Smooth muscle cell (in vitro differentiated cells): Measurements from ENCODE around the gene TBL3. TPM values are rescaled to one million over a fixed set of nuclear protein-coding genes. Genes with fewer than 3 reads are reported as not detected.
"Not testable (repeated sequence)": the region's sequence is repeated elsewhere in the genome, so short reads cannot be mapped to it uniquely, and the experiment has no call there.

ENCODE experiments used
- DNase-seq: peaks from one replicate; lab custom pipeline; 2025; ENCODE audit not compliant: unreplicated experiment; lab: John Stamatoyannopoulos, UW
- H2AFZ ChIP-seq: fragments of 200-600 bp; sonication (generic); 2 replicates; pipeline ENCODE4 v1.6.0; 2016; ENCODE audit warnings: antibody characterized with exemption, low read depth, mild to moderate bottlenecking
- H3F3A ChIP-seq: fragments of 200-600 bp; sonication (generic); 2 replicates; pipeline ENCODE4 v1.6.0; 2017; ENCODE audit warnings: antibody characterized with exemption, low read depth
- H3K27ac ChIP-seq: fragments of 200-600 bp; sonication (generic); 2 replicates; pipeline ENCODE4 v1.5.1; 2016; ENCODE audit warnings: low read depth, mild to moderate bottlenecking
- H3K27me3 ChIP-seq: fragments of 200-600 bp; sonication (generic); 2 replicates; pipeline ENCODE4 v1.6.1; 2016; ENCODE audit warnings: low read depth, mild to moderate bottlenecking
- H3K36me3 ChIP-seq: fragments of 200-600 bp; sonication (generic); 2 replicates; pipeline ENCODE4 v1.5.1; 2016; ENCODE audit warnings: low read depth
- H3K4me1 ChIP-seq: fragments of 200-600 bp; sonication (generic); 2 replicates; pipeline ENCODE4 v1.5.1; 2016; ENCODE audit warnings: low read depth
- H3K4me2 ChIP-seq: fragments of 200-600 bp; sonication (generic); 2 replicates; pipeline ENCODE4 v1.6.0; 2016; ENCODE audit warnings: mild to moderate bottlenecking
- H3K4me3 ChIP-seq: fragments of 200-600 bp; sonication (generic); 2 replicates; pipeline ENCODE4 v1.5.1; 2016; ENCODE audit warnings: mild to moderate bottlenecking
- H3K79me2 ChIP-seq: fragments of 200-600 bp; sonication (generic); 2 replicates; pipeline ENCODE4 v1.6.0; 2016; ENCODE audit warnings: low read depth, mild to moderate bottlenecking
- H3K9ac ChIP-seq: fragments of 200-600 bp; sonication (generic); 2 replicates; pipeline ENCODE4 v1.6.0; 2016; ENCODE audit warnings: low read depth
- H3K9me3 ChIP-seq: fragments of 200-600 bp; sonication (generic); replicated peaks from 2 replicates; pipeline ENCODE4 v1.5.1; 2016; ENCODE audit warnings: low read depth
- H4K20me1 ChIP-seq: fragments of 200-600 bp; sonication (generic); 2 replicates; pipeline ENCODE4 v1.6.0; 2016; ENCODE audit warnings: low read depth
- CTCF ChIP-seq: fragments of 200-600 bp; sonication (generic); IDR thresholded peaks from 2 replicates; pipeline ENCODE4 v1.5.1; 2017; ENCODE audit warnings: borderline replicate concordance, mild to moderate bottlenecking, antibody characterized with exemption; ENCODE audit not compliant: insufficient read depth, poor library complexity, severe bottlenecking
- WGBS: methylation state at CpG from one replicate; pipeline ENCODE4 v1.1.7; 2016; ENCODE audit warnings: low lambda C conversion rate; 5-methylcytosine and 5-hydroxymethylcytosine counted together
- polyA plus RNA-seq: library from polyadenylated mRNA; unstranded; fragments of >200 nt; fragmentation: Nextera tagmentation; extraction: Ambion mirVana; gene quantifications from 2 replicates; pipeline ENCODE4 v1.2.1, GENCODE V29; 2016
- total RNA-seq: library from RNA; depleted of rRNA; stranded (reverse); fragments of >200 nt; gene quantifications from 2 replicates; pipeline ENCODE4 v1.2.3, GENCODE V29; 2014

The TBL3 gene
- total and polyA plus RNA-seq, 2 experiments from 2014 or later = 28.5 to 81.7 TPM

GRCh38 chr16:1961651-1962067 is 10.2 kb upstream of the TBL3 start:
- 76% methylated on average over 6 of the region's 6 CpGs for WGBS
- peaks cover 30% of the 10 kb centered on the region for H3F3A ChIP-seq
- H2AFZ ChIP-seq = no peak overlapping the region
- no peak overlapping the region for H3K9ac ChIP-seq
- H4K20me1 ChIP-seq = peaks cover 38% of the 10 kb centered on the region
- no peaks in the 10 kb centered on the region for H3K36me3 ChIP-seq
- peaks cover 48% of the 10 kb centered on the region for H3K79me2 ChIP-seq
- H3K4me2 ChIP-seq = no peak overlapping the region
- peaks cover 25% of the 10 kb centered on the region for H3K4me1 ChIP-seq
- H3K27ac ChIP-seq = no peak overlapping the region
- DNase-seq = no peak
- H3K27me3 ChIP-seq = no peaks in the 10 kb centered on the region
- no peak overlapping the region for H3K4me3 ChIP-seq
- TF ChIP-seq CTCF = no peak
- no peaks in the 10 kb centered on the region for H3K9me3 ChIP-seq

- DNase-seq, H3K9me3 ChIP-seq, H2AFZ ChIP-seq, H3K27me3 ChIP-seq, H3K36me3 ChIP-seq: not testable (repeated sequence)
- Histone ChIP-seq H3K4me3 (peak overlapping the region; percentile 79), H3K27ac (peak overlapping the region; percentile 95), H3F3A (peaks cover 30% of the 10 kb centered on the region), H3K4me1 (peaks cover 25% of the 10 kb centered on the region), H3K79me2 (peaks cover 48% of the 10 kb centered on the region), H4K20me1 (peaks cover 38% of the 10 kb centered on the region), H3K9ac (peak overlapping the region; percentile 95), H3K4me2 (peak overlapping the region; percentile 83)
- WGBS = 88% methylated on average over 37 of the region's 37 CpGs
These were observed 9.4 kb upstream of the TBL3 start for GRCh38 chr16:1962161-1963153.

- Histone ChIP-seq H3K4me1 (peaks cover 25% of the 10 kb centered on the region), H3K4me3 (peak overlapping the region; percentile 79), H2AFZ (no peak overlapping the region), H3K79me2 (peaks cover 48% of the 10 kb centered on the region), H3K4me2 (peak overlapping the region; percentile 83), H3K9ac (peak overlapping the region; percentile 95), H4K20me1 (peaks cover 38% of the 10 kb centered on the region), H3K9me3 (no peaks in the 10 kb centered on the region), H3K36me3 (no peaks in the 10 kb centered on the region), H3K27me3 (no peaks in the 10 kb centered on the region), H3F3A (peaks cover 30% of the 10 kb centered on the region), H3K27ac (peak overlapping the region; percentile 95)
- 3% methylated on average over 44 of the region's 44 CpGs for WGBS
- DNase-seq = no peak
- no peak for TF ChIP-seq CTCF
These were observed 7.9 kb upstream of the TBL3 start for GRCh38 chr16:1963806-1964505.
